IPS-20b (cell line): Measurements from ENCODE around the gene HSBP1L1.

Experiments
- H3K27ac ChIP-seq: one replicate; pipeline ENCODE4 v1.5.1; 2013; ENCODE audit warnings: low read length
- H3K27me3 ChIP-seq: 2 replicates; pipeline ENCODE4 v1.6.1; 2013; ENCODE audit warnings: mild to moderate bottlenecking, low read length, inconsistent platforms; ENCODE audit not compliant: insufficient read depth
- H3K36me3 ChIP-seq: 2 replicates; pipeline ENCODE4 v1.6.1; 2013; ENCODE audit warnings: low read depth, mild to moderate bottlenecking, inconsistent platforms, low read length, moderate library complexity; ENCODE audit not compliant: insufficient read depth
- H3K4me1 ChIP-seq: 2 replicates; pipeline ENCODE4 v1.6.1; 2013; ENCODE audit warnings: mild to moderate bottlenecking, control low read depth, inconsistent platforms, low read length, moderate library complexity; ENCODE audit not compliant: insufficient read depth
- H3K4me3 ChIP-seq: 2 replicates; pipeline ENCODE4 v1.5.1; 2013; ENCODE audit warnings: mild to moderate bottlenecking, low read length, inconsistent platforms
- H3K9ac ChIP-seq: 2 replicates; pipeline ENCODE4 v1.6.1; 2013; ENCODE audit warnings: low read depth, mild to moderate bottlenecking, inconsistent platforms, low read length, moderate library complexity
- H3K9me3 ChIP-seq: 2 replicates; pipeline ENCODE4 v1.6.1; 2013; ENCODE audit warnings: mild to moderate bottlenecking, low read depth, low read length, inconsistent platforms; ENCODE audit not compliant: insufficient read depth

HSBP1L1 gene

GRCh38 chr18:79973517-79973916 lies 9.1 kb downstream of the HSBP1L1 start:
- Histone ChIP-seq H3K4me1 (no peaks in the 10 kb centered on the region), H3K36me3 (peaks cover 81% of the 10 kb centered on the region), H3K9ac (no peak overlapping the region), H3K27me3 (no peaks in the 10 kb centered on the region), H3K4me3 (no peak overlapping the region), H3K9me3 (no peaks in the 10 kb centered on the region), H3K27ac (no peak overlapping the region)

- H3K36me3 ChIP-seq: peaks cover 83% of the 10 kb centered on the region
Observed at GRCh38 chr18:79974025-79974654, 9.7 kb downstream of the HSBP1L1 start.

GRCh38 chr18:79975043-79975442 lies 10.6 kb downstream of the HSBP1L1 start:
- Histone ChIP-seq H3K27me3 (no peaks in the 10 kb centered on the region), H3K4me3 (no peak overlapping the region), H3K27ac (no peak overlapping the region), H3K36me3 (peaks cover 92% of the 10 kb centered on the region), H3K4me1 (no peaks in the 10 kb centered on the region), H3K9me3 (no peaks in the 10 kb centered on the region), H3K9ac (no peak overlapping the region)

More at GRCh38 chr18:79974025-79974654, 9.7 kb downstream of the HSBP1L1 start:
- Histone ChIP-seq H3K27ac (no peak overlapping the region), H3K4me1 (no peaks in the 10 kb centered on the region), H3K9ac (no peak overlapping the region), H3K4me3 (no peak overlapping the region), H3K27me3 (no peaks in the 10 kb centered on the region), H3K9me3 (no peaks in the 10 kb centered on the region)

GRCh38 chr18:79975985-79976680 lies 11.7 kb downstream of the HSBP1L1 start:
- Histone ChIP-seq H3K27me3 (no peaks in the 10 kb centered on the region), H3K4me1 (no peaks in the 10 kb centered on the region), H3K4me3 (no peak overlapping the region), H3K27ac (no peak overlapping the region), H3K9me3 (no peaks in the 10 kb centered on the region), H3K9ac (no peak overlapping the region), H3K36me3 (peaks cover 84% of the 10 kb centered on the region)

GRCh38 chr18:79979843-79980242 lies 15.4 kb downstream of the HSBP1L1 start:
- no peak overlapping the region for H3K9ac ChIP-seq
- no peaks in the 10 kb centered on the region for H3K27me3 ChIP-seq
- H3K4me3 ChIP-seq: no peak overlapping the region
- H3K27ac ChIP-seq: no peak overlapping the region
- H3K4me1 ChIP-seq: no peaks in the 10 kb centered on the region
- peaks cover 61% of the 10 kb centered on the region for H3K36me3 ChIP-seq
- no peaks in the 10 kb centered on the region for H3K9me3 ChIP-seq

- Histone ChIP-seq H3K9ac (no peak overlapping the region), H3K9me3 (no peaks in the 10 kb centered on the region), H3K36me3 (peaks cover 61% of the 10 kb centered on the region), H3K27ac (no peak overlapping the region), H3K4me1 (no peaks in the 10 kb centered on the region), H3K4me3 (no peak overlapping the region), H3K27me3 (no peaks in the 10 kb centered on the region)
Observed at GRCh38 chr18:79980585-79980984, 16.1 kb downstream of the HSBP1L1 start.

GRCh38 chr18:79982736-79983135 lies 18.3 kb downstream of the HSBP1L1 start:
- no peak overlapping the region for H3K9ac ChIP-seq
- no peak overlapping the region for H3K4me3 ChIP-seq
- no peak overlapping the region for H3K27ac ChIP-seq
- no peaks in the 10 kb centered on the region for H3K27me3 ChIP-seq
- H3K4me1 ChIP-seq: peaks cover 8% of the 10 kb centered on the region; the same call in 1 of the 2 replicates
- peaks cover 52% of the 10 kb centered on the region for H3K36me3 ChIP-seq
- H3K9me3 ChIP-seq: no peaks in the 10 kb centered on the region

GRCh38 chr18:79983253-79983652 lies 18.8 kb downstream of the HSBP1L1 start:
- Histone ChIP-seq H3K9me3 (no peaks in the 10 kb centered on the region), H3K27ac (no peak overlapping the region), H3K36me3 (peaks cover 47% of the 10 kb centered on the region), H3K4me3 (no peak overlapping the region), H3K27me3 (no peaks in the 10 kb centered on the region), H3K9ac (no peak overlapping the region), H3K4me1 (peaks cover 8% of the 10 kb centered on the region; the same call in 1 of the 2 replicates)

- Histone ChIP-seq H3K9me3 (no peaks in the 10 kb centered on the region), H3K4me1 (peaks cover 8% of the 10 kb centered on the region; the same call in 1 of the 2 replicates), H3K27ac (no peak overlapping the region), H3K9ac (no peak overlapping the region), H3K36me3 (peaks cover 46% of the 10 kb centered on the region), H3K27me3 (no peaks in the 10 kb centered on the region), H3K4me3 (no peak overlapping the region)
Observed at GRCh38 chr18:79983793-79984192, 19.4 kb downstream of the HSBP1L1 start.

GRCh38 chr18:79985172-79985571 lies 20.7 kb downstream of the HSBP1L1 start:
- Histone ChIP-seq H3K36me3 (peaks cover 33% of the 10 kb centered on the region), H3K4me1 (peaks cover 8% of the 10 kb centered on the region; the same call in 1 of the 2 replicates), H3K9ac (no peak overlapping the region)

GRCh38 chr18:79986726-79987125 lies 22.3 kb downstream of the HSBP1L1 start:
- Histone ChIP-seq H3K9me3 (no peaks in the 10 kb centered on the region), H3K36me3 (peaks cover 32% of the 10 kb centered on the region), H3K4me1 (peaks cover 8% of the 10 kb centered on the region; the same call in 1 of the 2 replicates), H3K4me3 (peak overlapping the region; percentile 88), H3K27ac (no peak overlapping the region), H3K27me3 (no peaks in the 10 kb centered on the region), H3K9ac (peak overlapping the region; percentile 91; the same call in 1 of the 2 replicates)

More at GRCh38 chr18:79985172-79985571, 20.7 kb downstream of the HSBP1L1 start:
- Histone ChIP-seq H3K4me3 (no peak overlapping the region), H3K27ac (no peak overlapping the region), H3K9me3 (no peaks in the 10 kb centered on the region), H3K27me3 (no peaks in the 10 kb centered on the region)

GRCh38 chr18:79987566-79987965 lies 23.1 kb downstream of the HSBP1L1 start:
- H3K4me3 ChIP-seq: peak overlapping the region; percentile 88
- no peaks in the 10 kb centered on the region for H3K9me3 ChIP-seq
- no peaks in the 10 kb centered on the region for H3K27me3 ChIP-seq
- peaks cover 32% of the 10 kb centered on the region for H3K36me3 ChIP-seq
- H3K4me1 ChIP-seq: peaks cover 11% of the 10 kb centered on the region
- peak overlapping the region; percentile 91 for H3K9ac ChIP-seq
- H3K27ac ChIP-seq: no peak overlapping the region
